A549 (cell line): ENCODE data around the gene NDUFB8.

ENCODE experiments used
- BHLHE40 ChIP-seq: IDR thresholded peaks from 2 replicates; pipeline ENCODE4 v1.6.1; 2012; ENCODE audit warnings: low read depth, low read length, inconsistent platforms
- CEBPB ChIP-seq, 2 experiments: fragments of >200 bp in 1 of 2; sonication (Bioruptor Twin) in 1 of 2; formaldehyde crosslinking in 1 of 2; IDR thresholded peaks; 2 replicates each; pipeline ENCODE4 v1.6.1; 2012 to 2016
- HOXB13 ChIP-seq: fragments of 250-450 bp; sonication (Bioruptor Pico); IDR thresholded peaks from 2 replicates; pipeline ENCODE4 v1.5.0; 2020; ENCODE audit warnings: low read depth, mild to moderate bottlenecking, moderate library complexity
- JUN ChIP-seq, 2 experiments: fragments of >200 bp; sonication (Bioruptor Twin); formaldehyde crosslinking; IDR thresholded peaks; 2 replicates in 1 of 2; 3 replicates in 1 of 2; pipeline ENCODE4 v1.6.1; 2016 to 2017
- KDM1A ChIP-seq: fragments of 200-600 bp; sonication (generic); IDR thresholded peaks from 2 replicates; pipeline ENCODE4 v1.6.1; 2016; ENCODE audit warnings: low read depth, mild to moderate bottlenecking
- MYC ChIP-seq: IDR thresholded peaks from 2 replicates; pipeline ENCODE4 v1.6.1; 2012; ENCODE audit warnings: mild to moderate bottlenecking, inconsistent platforms, low read length, improper control_type of control experiment, borderline replicate concordance
- POLR2A ChIP-seq: IDR thresholded peaks from 2 replicates; pipeline ENCODE4 v1.6.1; 2012; ENCODE audit warnings: mild to moderate bottlenecking, low read length
- POLR2AphosphoS2 ChIP-seq: conservative IDR thresholded peaks from 2 replicates; pipeline ENCODE4 v1.6.1; 2012; ENCODE audit warnings: low read length, improper control_type of control experiment, inconsistent platforms
- TF ChIP-seq, protein P1 (sequence below): fragments of >200 bp; sonication (Bioruptor Twin); formaldehyde crosslinking; IDR thresholded peaks from 3 replicates; pipeline ENCODE4 v1.5.1; 2016
- TF ChIP-seq, protein P2 (sequence below): fragments of 200-600 bp; sonication (generic); IDR thresholded peaks from 2 replicates; pipeline ENCODE4 v1.6.1; 2016; ENCODE audit warnings: antibody characterized with exemption, mild to moderate bottlenecking, moderate library complexity
- TF ChIP-seq, protein P3 (sequence below): IDR thresholded peaks from 2 replicates; pipeline ENCODE4 v1.6.1; 2012

DNA sequence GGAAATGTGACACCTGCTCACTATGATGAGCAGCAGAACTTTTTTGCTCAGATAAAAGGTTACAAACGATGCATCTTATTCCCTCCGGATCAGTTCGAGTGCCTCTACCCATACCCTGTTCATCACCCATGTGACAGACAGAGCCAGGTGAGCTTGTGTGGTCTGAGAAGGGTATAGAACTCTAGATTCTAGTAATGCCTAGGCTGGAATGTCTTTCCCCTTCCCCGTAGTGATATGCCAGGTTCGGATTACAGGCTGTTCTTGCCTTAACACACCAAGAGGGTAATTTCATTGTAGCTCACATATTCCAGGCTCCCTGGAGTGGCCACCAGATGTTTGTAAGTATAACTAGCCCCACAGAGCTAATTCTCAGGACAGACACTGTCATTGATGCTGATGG is 15.3 kb upstream of the NDUFB8 start:
- TF ChIP-seq, protein P1, sequence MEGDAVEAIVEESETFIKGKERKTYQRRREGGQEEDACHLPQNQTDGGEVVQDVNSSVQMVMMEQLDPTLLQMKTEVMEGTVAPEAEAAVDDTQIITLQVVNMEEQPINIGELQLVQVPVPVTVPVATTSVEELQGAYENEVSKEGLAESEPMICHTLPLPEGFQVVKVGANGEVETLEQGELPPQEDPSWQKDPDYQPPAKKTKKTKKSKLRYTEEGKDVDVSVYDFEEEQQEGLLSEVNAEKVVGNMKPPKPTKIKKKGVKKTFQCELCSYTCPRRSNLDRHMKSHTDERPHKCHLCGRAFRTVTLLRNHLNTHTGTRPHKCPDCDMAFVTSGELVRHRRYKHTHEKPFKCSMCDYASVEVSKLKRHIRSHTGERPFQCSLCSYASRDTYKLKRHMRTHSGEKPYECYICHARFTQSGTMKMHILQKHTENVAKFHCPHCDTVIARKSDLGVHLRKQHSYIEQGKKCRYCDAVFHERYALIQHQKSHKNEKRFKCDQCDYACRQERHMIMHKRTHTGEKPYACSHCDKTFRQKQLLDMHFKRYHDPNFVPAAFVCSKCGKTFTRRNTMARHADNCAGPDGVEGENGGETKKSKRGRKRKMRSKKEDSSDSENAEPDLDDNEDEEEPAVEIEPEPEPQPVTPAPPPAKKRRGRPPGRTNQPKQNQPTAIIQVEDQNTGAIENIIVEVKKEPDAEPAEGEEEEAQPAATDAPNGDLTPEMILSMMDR, result no peak
- TF ChIP-seq, protein P2, sequence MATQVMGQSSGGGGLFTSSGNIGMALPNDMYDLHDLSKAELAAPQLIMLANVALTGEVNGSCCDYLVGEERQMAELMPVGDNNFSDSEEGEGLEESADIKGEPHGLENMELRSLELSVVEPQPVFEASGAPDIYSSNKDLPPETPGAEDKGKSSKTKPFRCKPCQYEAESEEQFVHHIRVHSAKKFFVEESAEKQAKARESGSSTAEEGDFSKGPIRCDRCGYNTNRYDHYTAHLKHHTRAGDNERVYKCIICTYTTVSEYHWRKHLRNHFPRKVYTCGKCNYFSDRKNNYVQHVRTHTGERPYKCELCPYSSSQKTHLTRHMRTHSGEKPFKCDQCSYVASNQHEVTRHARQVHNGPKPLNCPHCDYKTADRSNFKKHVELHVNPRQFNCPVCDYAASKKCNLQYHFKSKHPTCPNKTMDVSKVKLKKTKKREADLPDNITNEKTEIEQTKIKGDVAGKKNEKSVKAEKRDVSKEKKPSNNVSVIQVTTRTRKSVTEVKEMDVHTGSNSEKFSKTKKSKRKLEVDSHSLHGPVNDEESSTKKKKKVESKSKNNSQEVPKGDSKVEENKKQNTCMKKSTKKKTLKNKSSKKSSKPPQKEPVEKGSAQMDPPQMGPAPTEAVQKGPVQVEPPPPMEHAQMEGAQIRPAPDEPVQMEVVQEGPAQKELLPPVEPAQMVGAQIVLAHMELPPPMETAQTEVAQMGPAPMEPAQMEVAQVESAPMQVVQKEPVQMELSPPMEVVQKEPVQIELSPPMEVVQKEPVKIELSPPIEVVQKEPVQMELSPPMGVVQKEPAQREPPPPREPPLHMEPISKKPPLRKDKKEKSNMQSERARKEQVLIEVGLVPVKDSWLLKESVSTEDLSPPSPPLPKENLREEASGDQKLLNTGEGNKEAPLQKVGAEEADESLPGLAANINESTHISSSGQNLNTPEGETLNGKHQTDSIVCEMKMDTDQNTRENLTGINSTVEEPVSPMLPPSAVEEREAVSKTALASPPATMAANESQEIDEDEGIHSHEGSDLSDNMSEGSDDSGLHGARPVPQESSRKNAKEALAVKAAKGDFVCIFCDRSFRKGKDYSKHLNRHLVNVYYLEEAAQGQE, result no peak
- TF ChIP-seq POLR2A (no peak), CEBPB (IDR thresholded peaks at IDR 0.05) (no peak), POLR2AphosphoS2 (no peak), BHLHE40 (no peak), MYC (no peak), HOXB13 (CRISPR knock-in tag) (no peak), JUN (IDR thresholded peaks at IDR 0.05) (no peak), KDM1A (no peak)
- TF ChIP-seq, protein P3, sequence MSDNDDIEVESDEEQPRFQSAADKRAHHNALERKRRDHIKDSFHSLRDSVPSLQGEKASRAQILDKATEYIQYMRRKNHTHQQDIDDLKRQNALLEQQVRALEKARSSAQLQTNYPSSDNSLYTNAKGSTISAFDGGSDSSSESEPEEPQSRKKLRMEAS, result no peak
